HG03575 (cell line): ENCODE data around the gene ST6GAL1.
"Not testable (repeated sequence)": the region's sequence is repeated elsewhere in the genome, so short reads cannot be mapped to it uniquely, and the experiment has no call there.

Source experiments
- ATAC-seq: cut with Tn5 transposase; IDR thresholded peaks from one replicate; pipeline ENCODE4 v1.9.1; 2021; ENCODE audit not compliant: unreplicated experiment, insufficient number of reproducible peaks, low FRiP score; ENCODE audit errors: extremely low read depth

ST6GAL1 gene

DNA sequence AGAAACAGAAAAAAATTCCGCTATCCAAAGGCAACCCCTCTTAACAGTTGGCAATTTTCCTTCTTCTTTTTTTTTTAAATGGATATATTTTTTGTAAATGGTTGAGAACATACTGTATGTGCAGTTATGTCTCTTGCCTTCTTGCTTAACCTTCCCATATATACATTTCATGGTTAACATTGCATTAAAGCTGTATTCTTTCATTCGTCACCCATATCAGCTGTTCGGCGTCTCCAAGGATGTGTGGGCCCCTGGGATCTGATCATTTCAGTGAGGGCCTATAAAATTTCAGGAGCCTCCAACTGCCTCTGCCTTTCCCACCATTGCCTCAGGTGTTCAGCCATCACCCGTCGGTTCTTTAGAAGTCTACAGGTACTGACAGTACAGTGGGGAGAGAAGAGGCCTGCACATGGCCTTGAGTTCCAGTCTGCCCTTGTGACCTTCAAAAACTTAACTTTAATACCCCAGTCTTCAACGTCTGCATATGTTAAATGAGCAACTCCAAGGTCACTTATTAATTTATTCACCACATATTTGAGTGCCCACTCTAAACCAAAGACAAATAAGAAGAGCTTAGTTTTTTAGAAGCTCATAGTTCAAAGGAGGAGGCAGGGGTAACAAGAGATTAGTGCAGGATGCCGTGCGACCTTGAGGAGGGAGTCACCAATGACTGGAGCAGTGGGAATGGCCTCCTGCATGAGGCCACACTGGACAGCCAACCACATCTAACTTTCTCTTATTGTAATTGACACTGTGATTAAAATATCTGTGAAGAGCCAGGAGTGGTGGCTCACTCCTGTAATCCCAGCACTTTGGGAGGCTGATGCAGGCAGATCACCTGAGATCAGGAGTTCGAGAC, 6.9 kb downstream of the ST6GAL1 start:
- no peak for ATAC-seq

GRCh38 chr3:186938716-186939115, 8.4 kb downstream of the ST6GAL1 start:
- ATAC-seq: no peak

DNA sequence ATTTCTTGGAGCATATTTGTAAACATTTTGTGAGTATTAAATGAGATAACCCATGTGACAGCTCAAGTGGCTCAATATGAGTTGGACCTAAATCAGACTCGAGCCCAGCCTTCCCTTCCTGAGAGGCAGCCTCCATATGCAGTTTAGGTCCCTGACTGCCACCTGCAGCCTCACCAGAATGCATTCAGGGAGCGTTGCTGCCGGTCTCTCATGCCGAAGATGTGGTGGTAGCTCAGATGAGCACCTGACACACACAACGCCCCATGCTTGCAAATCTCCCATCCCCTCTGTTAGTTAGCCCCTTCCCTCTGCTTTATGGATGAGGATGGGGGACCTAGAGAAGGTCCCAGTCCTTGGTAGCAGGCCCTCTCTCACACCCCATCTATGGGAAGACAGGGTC, 9.2 kb downstream of the ST6GAL1 start:
- ATAC-seq: no peak

DNA sequence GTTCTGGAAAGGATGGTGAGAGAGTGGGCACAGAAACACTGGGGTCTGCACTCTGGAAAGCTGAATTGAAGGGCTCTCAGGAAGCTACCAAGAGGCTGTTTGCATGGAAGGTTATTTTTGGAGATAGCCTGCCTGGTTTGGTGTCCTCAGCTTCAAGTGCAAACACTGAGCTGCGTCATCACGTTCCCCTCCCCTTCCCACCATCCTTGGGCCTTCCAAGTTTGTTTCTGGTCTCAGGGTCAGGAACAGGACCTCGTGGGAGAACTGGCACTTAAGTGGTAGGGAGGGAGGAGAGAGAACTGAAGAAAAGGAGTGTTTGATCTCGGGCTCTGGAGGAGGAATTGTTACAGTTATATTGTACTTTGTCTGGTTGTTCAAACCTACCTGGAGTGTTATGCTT, 10.6 kb downstream of the ST6GAL1 start:
- ATAC-seq: no peak

GRCh38 chr3:186942168-186942567, 11.8 kb downstream of the ST6GAL1 start:
- no peak for ATAC-seq

DNA sequence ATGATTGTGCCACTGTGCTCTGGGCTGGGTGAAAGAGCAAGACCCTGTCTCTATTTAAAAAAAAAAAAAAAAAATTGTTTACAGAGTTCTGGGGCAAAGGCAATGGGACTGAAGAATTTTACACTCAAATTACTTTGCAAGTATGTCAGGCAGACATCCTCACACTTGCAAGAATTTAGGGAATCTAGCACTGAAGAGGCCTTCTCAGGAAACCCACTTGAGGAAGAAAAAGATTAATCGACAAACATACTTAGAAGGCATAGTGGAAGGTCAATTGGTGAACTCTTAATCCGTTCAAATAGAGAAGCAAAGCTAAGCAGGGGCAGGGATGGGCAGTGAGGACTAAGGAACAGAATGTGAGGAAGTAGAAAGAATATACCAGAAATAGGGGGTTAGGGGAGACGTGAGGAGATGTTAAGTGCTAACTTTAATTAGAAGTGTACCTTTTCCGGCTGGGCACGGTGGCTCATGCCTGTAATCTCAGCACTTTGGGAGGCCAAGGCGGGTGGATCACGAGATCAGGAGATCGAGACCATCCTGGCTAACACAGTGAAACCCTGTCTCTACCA, 15.0 kb downstream of the ST6GAL1 start:
- ATAC-seq: no peak

GRCh38 chr3:186946756-186947375, 16.5 kb downstream of the ST6GAL1 start:
- no peak for ATAC-seq

DNA sequence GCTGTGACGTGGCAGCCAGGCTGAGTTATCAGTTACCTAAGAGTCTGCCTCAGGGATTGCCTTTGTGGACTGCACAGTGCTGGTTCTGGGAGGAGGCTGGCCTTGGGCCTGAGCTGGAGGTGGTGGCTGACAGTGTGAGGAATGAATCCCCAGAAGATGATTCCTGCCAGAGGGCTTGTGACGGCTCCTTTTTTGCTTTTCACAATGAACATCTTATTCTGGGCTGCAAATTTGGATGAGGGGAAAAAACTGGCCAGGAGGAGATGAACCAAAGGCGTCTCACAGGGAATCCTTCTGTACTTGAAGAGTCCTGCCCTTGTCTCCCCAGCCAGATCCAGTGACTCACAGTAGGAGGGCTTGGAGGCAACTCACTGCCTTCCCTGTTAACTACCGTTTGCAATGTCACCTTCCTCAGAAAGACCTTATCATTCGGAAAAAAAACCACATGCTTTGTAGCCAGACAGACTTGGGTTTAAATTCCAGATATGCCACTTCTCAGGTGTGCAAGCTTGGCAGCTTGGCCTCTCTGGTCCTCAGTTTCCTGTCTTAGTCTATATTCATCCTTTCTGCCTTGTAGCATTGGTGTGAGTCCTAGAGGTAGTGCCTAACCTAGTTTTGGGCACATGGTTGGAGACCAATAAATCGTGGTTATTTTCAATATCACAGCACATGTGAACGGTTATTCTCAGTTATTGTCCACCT, 19.1 kb downstream of the ST6GAL1 start:
- ATAC-seq: no peak

DNA sequence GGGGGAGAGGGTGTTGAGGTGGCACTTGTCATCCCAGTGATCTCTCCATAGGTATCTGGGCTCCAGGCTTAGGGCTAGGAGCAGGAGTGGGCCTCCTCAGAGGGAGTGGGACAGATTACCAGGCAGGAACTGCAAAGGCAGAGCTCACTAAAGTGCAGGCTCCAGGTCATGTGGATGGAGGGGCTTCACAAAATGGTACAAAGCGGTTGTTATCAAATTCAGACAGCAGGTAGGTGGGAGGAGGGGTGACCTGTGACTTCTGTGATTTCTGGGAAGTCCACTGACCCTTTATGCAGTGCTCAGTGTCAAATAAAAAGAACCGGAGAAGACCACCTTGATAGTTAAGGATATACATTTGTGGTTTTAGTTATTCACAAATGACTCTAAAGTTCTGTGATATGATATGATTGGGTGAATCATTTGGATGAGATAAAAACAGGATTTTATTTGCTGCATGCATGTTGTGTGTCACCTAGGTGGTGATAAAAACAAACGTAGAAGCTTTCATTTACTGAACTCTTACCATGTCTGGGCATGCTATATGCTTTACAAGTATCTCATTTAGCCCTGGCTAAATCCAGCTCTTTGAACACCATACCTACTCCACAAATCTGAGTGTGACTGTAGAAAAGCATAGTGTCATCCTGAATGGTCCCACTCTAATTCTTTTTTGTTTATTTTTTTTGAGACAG, 20.2 kb downstream of the ST6GAL1 start:
- no peak for ATAC-seq

GRCh38 chr3:186951640-186952552, 21.6 kb downstream of the ST6GAL1 start:
- ATAC-seq: no peak

DNA sequence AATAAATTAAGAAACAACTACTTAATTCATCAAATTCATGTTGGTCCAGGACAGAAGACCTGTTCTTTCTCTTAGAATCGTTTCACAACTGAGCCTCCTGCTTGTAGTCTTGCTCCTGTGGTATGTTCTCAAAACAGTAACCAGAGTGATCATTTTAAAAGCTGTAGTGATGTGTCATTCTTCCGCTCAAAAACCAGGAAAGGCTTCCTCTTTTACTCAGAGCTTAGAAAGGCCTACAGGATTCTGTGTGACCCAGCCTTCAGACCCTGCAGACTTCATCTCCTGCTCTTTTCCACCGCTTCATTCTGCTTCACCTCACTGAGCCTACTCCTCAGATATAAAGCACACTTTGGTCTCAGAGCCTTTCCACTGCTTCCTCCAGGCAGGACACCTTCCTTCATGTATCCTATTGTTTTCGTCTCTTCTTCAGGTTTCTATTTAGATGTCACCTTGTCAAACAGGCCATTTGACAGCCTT, 22.7 kb downstream of the ST6GAL1 start:
- no peak for ATAC-seq

GRCh38 chr3:186953992-186954699, 23.8 kb downstream of the ST6GAL1 start:
- not testable (repeated sequence) for ATAC-seq

DNA sequence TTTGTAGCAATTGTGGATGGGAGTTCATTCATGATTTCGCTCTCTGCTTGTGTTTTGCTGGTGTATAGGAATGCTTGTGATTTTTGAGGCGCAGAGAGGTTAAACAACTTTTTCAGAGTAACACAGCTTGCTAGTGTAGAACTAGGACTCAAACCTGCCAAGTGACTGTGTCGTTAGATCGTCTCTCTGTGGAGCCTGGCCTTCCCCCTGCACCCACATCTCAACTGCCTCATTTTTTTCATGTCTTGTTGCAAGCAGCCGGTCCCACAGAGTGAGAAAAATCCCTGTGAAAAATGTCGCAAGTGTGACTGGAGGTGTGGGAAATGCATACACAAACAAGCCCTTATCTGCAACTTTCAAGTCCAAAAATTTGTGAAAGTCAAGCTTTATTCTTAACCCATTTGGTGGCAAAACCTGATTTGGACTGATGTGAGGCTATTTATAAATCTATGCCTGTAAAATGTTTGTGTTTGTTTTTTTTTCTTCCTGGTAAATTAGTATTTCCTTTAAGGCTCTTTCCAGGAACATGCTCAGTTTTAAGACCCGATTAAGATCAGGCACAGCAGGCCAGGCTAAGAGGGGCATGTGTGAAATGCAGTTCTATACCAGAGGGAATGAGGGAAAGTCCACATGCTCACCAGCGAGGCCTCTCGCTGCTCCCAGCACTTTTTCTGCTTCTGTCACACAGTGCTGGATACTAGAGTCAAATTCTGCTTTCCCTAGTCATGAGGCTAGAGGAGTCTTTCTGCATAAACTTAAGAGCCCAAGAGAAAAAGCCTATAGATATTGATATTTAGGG, 25.8 kb downstream of the ST6GAL1 start:
- ATAC-seq: no peak

DNA sequence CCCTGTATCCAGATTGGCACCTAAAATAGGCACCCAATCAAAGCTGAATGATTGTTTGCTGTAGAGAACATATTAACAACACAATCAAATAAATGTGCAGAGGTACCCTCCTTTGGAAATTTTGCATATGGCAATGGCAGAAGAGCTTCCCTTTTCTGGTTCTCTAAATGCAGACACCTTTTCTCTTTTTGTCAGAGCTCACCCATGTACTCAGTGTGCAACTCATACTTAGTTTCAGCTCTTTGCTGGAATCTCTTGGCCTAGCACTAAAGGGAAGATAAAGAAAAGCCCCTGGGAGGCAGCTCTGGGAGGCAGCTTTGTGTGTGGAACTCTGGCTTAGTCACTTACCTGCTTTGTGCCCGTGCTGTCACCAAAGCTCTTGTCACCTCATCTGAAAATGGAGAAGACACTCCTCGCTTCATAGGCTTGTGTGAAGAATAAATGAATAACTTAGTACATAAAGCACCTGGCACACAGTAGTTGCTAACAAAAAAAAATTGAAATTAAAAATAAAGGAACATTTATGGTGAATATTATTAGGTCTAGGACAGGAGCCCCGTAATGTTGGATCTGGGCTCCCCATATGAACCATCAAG, 28.8 kb downstream of the ST6GAL1 start:
- ATAC-seq: no peak

GRCh38 chr3:186960347-186960746, 30.0 kb downstream of the ST6GAL1 start:
- ATAC-seq: no peak

DNA sequence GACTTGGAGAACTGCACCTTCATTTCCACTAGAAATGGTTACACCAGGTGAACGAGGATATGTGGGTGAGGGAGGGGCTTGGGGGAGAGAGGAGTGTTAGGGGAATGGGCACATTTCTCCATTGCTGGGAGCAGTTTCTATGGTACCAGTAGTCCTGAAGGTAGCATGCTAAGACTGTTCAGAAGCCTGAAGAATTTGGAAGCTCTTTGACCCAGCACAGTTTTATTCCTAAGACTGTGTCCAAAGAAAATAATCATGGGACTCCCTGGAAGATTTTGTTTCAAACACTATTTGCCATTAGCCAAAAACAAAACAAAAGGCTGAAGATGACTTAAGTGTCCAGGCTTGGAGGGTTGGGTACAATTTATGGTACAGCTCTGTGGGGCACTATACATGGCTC, 32.1 kb downstream of the ST6GAL1 start:
- no peak for ATAC-seq
